A549 (cell line): ENCODE results near the gene BAZ1B.
A peak's percentile ranks its signal among the peaks of the same experiment; 100 is the strongest.

Source experiments
- CTCF ChIP-seq: fragments of >200 bp; sonication (Bioruptor Twin); formaldehyde crosslinking; IDR thresholded peaks from 3 replicates; pipeline ENCODE4 v1.5.1; 2016
- E2F6 ChIP-seq: IDR thresholded peaks from 2 replicates; pipeline ENCODE4 v1.6.1; 2012; ENCODE audit warnings: low read depth, borderline replicate concordance
- EHMT2 ChIP-seq: fragments of 200-600 bp; sonication (generic); IDR thresholded peaks from 2 replicates; pipeline ENCODE4 v1.6.1; 2016; ENCODE audit warnings: antibody characterized with exemption, low read depth, mild to moderate bottlenecking, moderate library complexity
- EP300 ChIP-seq, 2 experiments: fragments of >200 bp; sonication (Bioruptor Twin); formaldehyde crosslinking; IDR thresholded peaks; 2 replicates in 1 of 2; 3 replicates in 1 of 2; pipeline ENCODE4 v1.6.1; 2016 to 2017
- ESRRA ChIP-seq: fragments of 150-350 bp; IDR thresholded peaks from 2 replicates; pipeline ENCODE4 v1.6.1; 2014; ENCODE audit warnings: mild to moderate bottlenecking, low read length, borderline replicate concordance
- JUNB ChIP-seq: fragments of >200 bp; sonication (Bioruptor Twin); formaldehyde crosslinking; IDR thresholded peaks from 2 replicates; pipeline ENCODE4 v1.6.1; 2016
- KDM1A ChIP-seq: fragments of 200-600 bp; sonication (generic); IDR thresholded peaks from 2 replicates; pipeline ENCODE4 v1.6.1; 2016; ENCODE audit warnings: low read depth, mild to moderate bottlenecking
- REST ChIP-seq: fragments of 200-600 bp; sonication (generic); IDR thresholded peaks from 2 replicates; pipeline ENCODE4 v1.6.1; 2016; ENCODE audit warnings: antibody characterized with exemption, mild to moderate bottlenecking, moderate library complexity
- RFX5 ChIP-seq: fragments of 450-650 bp; IDR thresholded peaks from 2 replicates; pipeline ENCODE4 v1.7.1; 2014; ENCODE audit warnings: antibody characterized with exemption, mild to moderate bottlenecking, moderate library complexity

GRCh38 chr7:73451780-73452398 lies 70.2 kb downstream of the BAZ1B start:
- TF ChIP-seq CTCF (peak; percentile 99), KDM1A (no peak), RFX5 (no peak), E2F6 (no peak), JUNB (no peak), ESRRA (no peak), EP300 (IDR thresholded peaks at IDR 0.05) (no peak), REST (no peak), EHMT2 (no peak)
